Pons (tissue), 1 donor: ENCODE data around the gene NDRG3.
A peak's percentile ranks its signal among the peaks of the same experiment; 100 is the strongest.
"Not testable (repeated sequence)": the region's sequence is repeated elsewhere in the genome, so short reads cannot be mapped to it uniquely, and the experiment has no call there.

Source experiments
- DNase-seq: peaks from one replicate; pipeline ENCODE4 v3.0.0-alpha.2; 2016; ENCODE audit warnings: low spot score

NDRG3 gene

DNA sequence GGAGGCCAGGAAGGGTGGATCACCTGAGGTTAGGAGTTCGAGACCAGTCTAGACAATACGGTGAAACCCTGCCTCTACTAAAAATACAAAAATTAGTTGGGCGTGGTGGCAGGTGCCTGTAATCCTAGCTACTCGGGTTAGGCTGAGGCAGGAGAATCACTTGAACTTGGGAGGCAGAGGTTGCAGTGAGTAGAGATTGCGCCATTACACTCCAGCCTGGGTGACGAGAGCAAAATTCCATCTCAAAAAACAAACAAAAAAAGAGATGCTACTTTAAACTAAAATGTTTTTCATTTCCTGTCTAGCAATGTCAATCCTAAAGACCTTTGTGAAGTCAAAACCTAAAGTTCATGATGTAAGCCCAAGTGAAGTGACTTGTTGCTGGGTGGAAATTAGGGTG, 14.8 kb upstream of the NDRG3 start:
- DNase-seq = no peak

DNA sequence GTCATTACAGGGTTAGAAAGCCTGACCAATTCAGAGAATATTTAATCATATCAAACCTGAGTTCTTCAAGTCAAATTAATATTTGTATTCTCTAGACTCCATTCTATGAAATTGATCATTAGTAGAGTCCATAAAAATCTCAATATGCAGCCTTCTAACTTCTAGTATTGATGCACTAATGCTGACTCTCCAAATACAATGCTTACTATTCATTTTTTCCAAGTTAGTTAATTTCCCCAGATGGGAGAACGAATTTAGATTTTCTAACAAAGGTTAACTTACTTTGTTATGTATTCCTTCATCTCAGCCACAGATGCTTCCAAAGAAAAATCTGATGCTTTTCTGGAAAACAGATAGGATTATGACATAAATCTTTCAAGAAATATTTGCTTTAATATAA, 12.4 kb upstream of the NDRG3 start:
- DNase-seq = no peak

DNA sequence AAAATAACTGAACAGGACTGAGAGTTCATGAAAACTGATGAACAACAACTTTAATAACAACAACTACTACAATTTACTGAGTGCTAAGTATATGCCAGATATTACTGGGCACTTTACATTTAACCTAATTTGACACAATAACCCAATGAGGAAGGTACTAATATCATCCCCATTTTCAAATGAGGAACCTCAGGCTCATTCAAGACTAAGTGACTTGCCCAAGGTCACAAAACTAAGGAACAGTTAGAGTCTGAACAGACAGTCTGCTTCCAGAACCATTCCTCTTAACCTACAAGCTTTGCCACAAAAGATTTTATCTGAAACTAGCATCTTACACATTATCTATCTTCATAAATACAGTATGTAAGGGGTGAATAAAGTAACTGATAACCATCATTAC, 10.6 kb upstream of the NDRG3 start:
- DNase-seq = no peak

DNA sequence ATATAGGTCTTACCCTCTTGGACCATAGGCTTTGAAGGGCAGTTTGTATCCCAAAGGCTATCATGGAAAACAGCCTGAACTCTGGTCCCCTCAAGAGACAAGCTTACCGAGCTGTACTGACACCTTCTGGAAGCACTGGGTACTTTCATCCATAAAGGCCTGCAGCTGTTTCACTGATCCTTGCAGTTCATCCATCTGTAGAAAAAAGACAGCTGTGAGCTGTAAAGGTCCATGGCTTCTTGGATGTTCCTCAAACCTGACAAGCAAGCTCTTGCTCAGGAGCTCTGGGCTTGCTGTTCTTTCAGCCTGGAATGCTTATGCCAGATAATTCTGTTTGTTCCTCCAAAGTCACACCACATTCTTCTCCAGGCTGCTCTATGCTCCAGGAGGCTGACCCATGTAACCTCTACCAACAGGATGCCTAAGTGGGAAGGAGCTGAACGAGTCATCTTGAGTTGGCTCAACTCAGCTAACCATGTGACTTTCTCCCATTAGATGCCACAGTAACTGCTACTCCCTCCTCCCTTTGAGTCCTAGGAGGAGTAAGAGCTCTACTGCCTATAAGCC, 8.8 kb upstream of the NDRG3 start:
- DNase-seq = peak; percentile 89

DNA sequence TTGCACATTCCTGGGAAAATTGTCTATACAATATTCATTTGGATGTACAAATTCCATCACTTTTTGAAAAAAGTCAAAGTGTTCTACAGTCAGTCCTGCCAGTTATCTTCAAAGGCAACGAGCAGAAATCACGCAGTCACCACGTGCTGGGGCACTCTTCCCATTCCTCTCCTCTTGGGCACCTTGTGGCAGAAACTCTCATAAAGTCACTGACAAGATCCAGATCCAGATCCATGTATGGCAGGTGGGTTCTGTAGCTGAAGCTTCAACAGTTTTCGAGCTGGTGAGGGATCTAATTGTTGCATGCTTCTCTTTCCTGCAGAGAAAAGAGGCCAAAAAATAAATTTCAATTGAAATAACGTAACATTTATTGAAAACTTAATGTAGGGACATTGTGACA, 6.7 kb upstream of the NDRG3 start:
- no peak for DNase-seq

DNA sequence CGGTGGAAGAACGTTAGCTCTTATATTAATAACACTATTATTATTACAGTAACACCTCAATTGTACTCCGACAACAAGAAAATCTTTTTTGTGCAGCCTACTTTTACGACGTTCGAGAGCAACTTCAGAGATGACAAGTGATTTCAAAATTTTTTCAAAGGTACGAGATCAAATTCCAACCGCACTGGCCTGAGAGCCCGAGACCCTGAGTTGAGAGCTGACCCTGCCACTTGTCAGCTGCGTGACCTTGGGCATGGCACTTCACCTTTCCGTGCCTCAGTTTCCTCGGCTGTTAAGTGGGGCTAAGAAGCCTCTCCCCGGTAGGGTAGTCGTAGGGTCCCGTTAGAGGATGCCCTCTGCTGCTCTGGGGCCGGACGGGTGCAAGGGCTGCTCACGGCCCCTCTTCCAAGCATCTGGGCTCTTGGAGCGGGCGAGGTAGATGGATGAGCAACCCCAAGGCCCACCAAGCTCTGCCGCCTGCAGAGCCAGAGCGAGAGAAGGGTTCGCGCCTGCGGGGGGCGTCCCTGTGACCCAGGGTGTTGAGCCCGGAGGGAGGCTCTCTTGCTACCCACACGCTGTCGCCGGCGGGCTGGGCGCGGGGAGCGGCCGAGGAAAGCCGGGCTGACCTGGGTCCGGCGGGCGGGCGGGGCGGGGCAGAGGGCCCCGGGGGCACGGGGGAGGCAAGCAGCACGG, 510 bp downstream of the NDRG3 start:
- DNase-seq = no peak

DNA sequence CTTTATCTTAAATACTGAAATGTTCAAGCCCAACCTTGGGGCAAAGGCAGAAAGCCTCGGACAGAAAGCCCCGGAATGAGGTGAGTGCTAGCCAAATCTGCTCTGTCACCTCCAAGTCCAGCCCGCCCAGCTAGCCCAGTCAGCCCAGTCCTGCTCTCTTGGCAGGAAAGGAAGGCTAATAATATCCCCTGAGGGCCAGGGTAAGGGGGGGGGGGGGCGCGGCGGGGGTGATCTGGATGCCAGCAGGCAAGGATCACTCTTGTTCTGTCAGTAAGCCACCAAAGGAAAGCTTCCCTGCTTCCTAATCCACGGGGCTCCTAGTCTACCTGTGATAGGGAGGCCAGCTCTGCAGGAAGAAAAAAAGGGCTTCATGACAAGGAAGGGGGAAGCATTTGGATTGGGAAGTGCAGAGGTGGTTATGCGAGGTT, 1.1 kb downstream of the NDRG3 start:
- no peak for DNase-seq

DNA sequence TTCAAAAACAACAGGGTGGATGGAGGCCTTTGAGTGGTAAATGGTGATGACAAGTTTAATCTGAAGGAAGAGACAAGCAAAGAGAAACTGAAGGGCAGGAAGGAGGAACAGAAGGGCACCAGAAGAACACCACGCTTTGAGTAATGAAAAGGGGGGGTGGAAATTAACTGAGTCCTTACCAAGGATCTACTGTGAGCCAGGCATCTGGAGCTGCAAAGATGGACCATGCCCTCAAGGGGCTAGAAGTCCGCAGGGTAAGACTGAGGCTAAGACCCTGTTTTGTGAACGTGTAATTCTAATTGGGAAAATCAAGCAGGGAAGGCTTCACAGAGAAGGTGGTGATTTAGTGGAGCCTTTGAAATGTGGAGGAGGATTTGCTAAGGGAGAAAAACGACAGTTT, 1.6 kb downstream of the NDRG3 start:
- no peak for DNase-seq

DNA sequence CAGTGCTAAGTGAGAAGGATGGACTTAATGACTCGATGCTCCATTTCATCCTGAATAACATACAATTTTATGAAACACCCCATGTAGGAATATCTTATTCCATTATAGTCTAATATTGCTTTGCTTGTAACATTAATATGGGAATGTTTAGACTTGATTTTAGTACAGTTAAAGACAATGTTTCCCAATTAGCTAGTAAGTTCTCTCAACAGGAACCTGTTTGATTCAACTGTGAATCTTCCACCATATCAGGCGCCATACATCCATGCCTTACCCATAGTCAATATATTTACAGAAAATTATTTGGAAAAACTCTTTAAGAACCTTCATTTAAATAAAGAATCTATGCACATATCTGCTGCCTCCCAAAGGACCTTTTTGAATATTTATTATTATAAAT, 3.3 kb downstream of the NDRG3 start:
- DNase-seq = no peak

DNA sequence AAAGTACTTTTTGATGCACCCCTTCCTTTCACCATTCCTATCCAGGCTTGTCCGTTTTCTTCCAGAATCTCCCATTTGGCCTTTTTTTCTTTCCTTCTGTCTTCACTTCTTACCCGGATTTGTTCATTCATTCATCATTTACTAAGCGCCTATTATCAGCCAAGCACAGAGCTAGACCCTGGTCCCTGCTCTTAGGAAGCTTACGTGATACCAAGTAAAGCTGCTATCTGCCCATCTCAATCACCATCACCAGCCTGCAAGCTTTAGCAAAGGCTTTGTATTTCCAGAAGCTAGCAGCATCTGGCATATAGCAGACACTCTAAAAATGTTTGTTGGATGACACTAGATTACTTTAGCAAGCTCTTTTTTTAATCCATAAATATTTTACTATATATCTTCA, 4.8 kb downstream of the NDRG3 start:
- no peak for DNase-seq

DNA sequence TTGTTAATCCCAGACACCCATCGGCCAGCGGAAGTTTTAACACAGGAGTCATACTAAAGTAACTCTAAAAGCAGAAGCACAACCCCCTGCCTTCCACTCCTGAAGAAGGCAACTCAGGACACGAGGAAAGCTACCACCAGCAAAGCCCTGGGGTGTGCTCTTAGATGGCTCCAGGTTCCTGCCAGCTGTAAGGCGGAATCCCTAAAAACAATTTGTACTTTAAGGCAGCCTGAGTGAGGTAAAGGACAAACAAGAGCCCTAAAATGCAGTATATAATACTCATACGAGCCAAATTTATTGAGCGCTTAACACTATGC, 8.7 kb downstream of the NDRG3 start:
- DNase-seq = no peak

DNA sequence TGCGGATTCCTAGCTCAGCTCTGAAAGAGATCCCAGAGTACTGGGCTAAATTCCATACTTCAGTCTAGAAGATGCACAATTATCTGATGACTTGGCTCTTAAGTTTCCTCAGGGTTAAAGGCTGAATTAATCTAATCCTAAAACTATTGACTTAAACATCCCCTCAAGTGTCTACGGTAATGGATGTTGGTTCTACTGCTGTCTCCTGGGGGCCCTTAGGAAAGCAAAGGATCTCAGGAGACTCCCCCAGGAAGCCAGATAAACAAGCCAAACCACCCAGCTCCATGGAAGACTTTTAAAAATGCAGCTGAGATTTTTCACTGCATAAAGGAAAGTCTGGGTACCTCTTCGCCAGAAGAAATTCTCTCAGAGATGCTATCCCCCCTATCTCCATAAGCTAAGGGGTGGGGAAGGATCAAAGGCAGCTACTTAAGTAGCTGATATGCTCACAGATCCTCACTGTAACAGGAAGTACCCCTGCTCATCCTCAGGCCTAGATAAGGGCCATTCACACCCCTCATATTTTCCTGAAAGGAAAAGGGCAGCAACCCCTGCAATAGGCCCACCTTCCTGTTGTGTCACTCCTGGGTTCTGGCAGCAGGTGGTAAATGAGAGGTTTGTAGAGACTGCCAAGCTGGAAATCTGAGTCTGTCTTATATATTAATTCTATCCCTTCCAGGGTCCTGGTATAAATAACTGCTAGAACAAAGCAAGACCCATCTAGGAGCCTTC, 9.3 kb downstream of the NDRG3 start:
- no peak for DNase-seq

DNA sequence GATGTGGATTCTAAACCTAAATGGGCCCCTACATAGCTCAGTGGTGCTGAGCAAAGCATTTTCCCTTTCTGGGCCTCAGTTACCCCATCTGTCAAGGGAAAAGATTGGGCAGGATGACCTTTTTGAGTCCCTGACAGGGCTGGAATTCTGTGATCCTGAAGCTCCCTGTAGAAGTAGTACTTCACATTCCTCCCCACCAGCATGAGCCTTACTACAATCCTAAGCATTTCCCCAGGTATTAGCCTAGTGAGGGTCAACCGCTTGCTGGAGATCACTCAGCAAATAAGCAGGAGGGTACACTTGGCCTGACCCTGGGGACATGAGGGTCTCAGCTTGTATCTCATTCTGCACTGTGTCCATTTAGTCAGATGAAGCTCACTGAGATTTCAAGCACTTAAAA, 13.4 kb downstream of the NDRG3 start:
- no peak for DNase-seq

DNA sequence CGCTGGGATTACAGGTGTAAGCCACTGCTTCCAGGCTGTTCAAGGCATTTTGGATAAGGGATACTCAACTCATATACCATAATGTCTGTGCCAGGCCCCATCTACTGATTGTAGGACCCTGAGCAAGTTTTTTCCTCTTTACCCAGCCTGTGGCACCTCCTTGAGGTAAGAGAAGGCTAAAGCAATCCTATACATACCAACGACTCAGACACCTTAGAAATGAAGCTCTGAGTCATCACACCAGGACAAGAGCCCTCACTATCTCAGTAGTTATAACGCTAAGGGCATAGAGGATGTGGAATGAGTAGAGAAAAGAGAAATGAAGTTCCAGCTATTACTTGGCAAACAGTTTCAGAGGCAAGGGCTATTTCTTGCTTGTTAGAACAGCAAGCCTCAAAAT, 16.9 kb downstream of the NDRG3 start:
- DNase-seq = no peak

DNA sequence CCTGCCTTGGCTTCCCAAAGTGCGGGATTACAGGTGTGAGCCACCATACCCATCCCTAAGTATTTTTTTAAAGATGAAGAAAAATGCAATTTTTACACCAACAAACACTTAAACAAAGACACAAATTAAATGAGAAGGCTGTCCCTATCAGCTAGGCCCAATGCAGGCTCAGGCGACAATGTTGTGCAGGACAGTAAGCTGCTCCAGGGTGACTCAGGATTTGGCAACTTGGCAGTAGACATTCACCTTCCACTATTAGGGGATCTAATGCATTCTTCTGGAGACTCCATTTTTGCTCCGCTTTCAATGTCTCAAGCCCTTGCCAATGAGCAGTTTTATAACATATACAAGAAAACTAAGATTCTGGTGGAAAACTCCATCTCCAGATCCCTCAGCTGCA, 19.7 kb downstream of the NDRG3 start:
- DNase-seq = no peak

DNA sequence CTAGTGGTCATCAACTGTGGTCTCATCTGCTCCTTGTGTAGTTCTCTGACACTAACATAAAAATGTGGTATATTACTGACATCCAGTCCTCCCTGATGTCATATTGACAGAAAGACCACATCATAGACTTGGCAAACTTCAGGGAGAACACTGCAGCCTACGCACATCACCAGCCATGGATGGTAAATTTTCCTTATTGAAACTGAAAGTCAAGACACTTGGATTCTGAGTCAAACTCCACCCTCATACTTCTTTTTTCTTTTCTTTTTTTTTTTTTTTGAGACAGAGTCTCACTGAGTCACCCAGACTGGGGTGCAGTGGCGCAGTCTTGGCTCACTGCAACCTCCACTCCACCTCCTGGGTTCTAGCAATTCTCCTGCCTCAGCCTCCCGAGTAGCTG, 25.4 kb downstream of the NDRG3 start:
- no peak for DNase-seq

DNA sequence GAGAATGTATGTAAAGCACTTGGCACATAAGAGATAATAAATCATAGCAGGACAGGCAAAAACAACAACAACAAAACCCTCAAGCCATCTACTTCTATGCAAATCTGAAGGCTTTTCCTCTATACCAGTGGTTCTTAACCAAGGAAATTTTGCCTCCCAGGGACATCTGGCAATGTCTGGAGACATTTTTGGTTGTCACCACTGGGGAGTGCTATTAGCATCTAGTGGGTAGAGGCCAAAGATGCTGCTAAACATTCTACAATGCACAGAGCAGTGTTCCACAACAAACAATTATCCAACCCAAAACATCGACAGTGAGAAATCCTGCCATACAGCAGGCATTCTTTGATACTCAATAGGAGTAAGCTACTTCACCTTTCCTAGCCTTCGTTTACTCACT, 28.2 kb downstream of the NDRG3 start:
- peak; percentile 78 for DNase-seq

DNA sequence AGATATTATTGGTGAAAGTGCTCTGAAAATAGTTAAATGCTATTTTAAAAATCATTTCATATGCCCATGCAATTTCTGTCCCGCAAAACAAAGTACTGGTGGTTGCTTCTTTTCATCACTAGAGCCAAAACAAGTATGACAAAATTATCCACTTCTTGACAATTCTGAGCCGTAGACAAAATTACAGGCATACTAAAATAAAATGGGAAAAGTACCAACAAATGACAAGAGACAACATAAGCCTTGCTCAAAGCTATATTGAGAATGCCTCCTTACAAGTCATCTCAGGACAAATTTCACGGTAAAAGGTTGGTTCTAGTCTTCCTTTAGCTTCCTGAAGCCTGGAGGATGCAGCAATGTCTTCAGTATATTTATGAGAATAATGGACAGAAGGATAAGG, 28.9 kb downstream of the NDRG3 start:
- DNase-seq = no peak

DNA sequence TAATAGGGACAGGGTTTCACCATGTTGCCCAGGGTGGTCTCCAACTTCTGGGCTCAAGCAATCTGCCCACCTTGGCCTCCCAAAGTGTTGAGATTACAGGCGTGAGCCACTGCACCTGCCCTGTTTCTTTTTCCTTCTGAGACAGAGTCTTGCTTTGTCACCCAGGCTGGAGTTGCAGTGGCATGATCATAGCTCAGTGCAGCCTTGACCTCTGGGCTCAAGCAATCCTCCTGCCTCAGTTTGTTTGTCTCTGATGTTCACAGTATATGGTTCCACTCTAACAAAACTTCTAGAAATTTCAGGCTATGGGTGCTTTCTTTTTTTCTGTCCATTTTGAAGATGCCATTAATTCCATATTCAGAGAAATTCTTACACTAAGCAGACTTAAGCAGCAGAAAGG, 33.1 kb downstream of the NDRG3 start:
- no peak for DNase-seq

DNA sequence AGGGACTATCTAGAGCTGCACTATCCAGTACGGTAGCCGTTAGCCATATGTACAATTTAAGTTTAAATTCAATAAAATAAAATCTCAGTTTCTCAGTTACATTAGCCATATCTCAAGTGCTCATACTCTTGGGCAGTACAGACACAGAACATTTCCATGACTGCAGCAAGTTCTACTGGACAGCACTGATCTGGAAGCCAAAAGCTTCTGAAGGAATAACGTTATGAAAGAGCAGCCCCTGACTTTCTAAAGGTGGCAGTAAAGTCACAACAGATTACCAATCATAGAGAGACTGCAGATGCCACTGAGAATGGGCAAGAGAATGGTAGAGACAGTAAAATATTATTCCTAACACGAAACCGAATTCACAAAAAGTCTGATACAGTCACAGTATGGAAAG, 36.8 kb downstream of the NDRG3 start:
- DNase-seq = no peak

DNA sequence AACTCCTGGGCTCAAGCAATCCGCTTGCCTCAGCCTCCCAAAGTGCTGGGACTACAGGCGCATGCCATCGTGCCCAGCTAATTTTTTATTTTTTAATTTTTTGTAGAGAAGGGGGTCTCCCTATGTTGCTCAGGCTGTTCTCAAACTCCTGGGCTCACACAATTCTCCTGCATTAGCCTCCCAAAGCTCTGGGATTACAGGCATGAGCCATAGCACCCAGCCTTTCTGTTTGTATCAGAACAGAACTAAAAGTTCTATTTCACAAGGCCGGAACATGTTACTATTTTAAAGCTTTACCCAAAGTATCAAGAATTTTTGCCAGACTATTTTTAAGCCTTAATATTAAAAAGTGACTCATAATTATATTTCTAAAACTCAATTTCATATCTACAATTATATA, 42.4 kb downstream of the NDRG3 start:
- DNase-seq = no peak

DNA sequence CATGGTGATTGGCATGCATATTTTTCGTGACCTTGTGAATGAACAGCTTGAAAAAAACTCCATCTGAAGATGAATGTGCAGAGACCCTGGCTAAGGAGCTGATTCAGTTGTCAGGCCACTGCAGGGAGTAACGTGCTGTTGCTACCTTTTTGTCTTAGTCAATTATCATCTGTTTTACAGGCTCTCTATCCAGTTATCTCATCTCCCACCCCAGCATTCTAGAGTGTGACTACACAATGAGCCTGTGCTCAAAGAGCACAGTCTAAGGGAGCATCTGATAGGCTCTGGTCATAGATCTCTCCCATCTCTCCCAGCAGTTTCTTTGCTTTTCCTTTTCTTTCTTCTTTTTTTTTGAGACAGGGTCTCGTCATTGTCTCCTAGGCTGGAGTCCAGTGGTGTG, 45.5 kb downstream of the NDRG3 start:
- DNase-seq = no peak

DNA sequence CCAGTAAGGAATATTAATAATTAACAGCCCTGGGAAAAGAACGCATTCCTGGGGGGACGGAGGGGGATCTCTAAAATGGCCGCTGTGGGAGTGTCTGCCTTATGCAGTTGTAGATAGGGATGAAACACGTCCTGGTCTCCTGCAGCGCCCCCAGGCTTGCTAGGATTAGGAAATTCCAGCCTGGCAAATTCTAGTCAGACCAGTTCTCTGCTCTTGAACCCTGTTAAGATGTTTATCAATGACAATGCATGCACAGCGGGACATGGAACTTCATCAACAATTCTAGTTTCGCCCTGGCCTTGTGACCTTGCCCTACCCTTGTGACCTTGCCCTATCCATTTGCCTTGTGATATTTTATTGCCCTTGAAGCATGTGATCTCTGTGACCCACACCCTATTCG, 50.4 kb downstream of the NDRG3 start:
- not testable (repeated sequence) for DNase-seq

DNA sequence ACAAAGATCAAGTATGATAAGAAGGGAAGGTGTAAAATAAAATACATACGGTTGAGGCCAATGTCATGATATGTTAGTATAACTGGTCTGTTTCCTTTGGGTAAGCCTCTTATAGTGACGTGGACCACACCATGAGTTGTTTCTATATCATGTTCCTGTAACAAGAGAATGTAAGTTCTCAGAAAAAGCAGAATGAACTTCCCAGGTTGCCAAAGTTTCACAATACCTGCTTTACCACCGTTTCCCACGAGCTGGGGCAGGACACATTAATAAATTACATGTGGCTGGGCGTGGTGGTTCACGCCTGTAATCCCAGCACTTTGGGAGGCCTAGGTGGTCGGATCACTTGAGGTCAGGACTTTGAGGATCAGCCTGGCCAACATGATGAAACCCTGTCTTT, 57.3 kb downstream of the NDRG3 start:
- no peak for DNase-seq
